DOHH2 (cell line): ENCODE measurements around the gene UCN3.

Experiments used
- H3F3A ChIP-seq: fragments of 200-600 bp; sonication (generic), shearing (Covaris generic); 2 replicates; pipeline ENCODE4 v1.6.0; 2016; ENCODE audit warnings: antibody characterized with exemption, mild to moderate bottlenecking; ENCODE audit not compliant: control insufficient read depth, insufficient read depth
- H3K27ac ChIP-seq: fragments of 200-600 bp; sonication (generic); 2 replicates; pipeline ENCODE4 v1.5.1; 2014; ENCODE audit warnings: low read depth, mild to moderate bottlenecking, low read length, moderate library complexity
- H3K27me3 ChIP-seq: fragments of 200-600 bp; sonication (generic); 2 replicates; pipeline ENCODE4 v1.6.1; 2014; ENCODE audit warnings: mild to moderate bottlenecking, low read length, mixed read lengths; ENCODE audit not compliant: control insufficient read depth
- H3K36me3 ChIP-seq: fragments of 200-600 bp; sonication (generic); 2 replicates; pipeline ENCODE4 v1.6.1; 2014; ENCODE audit warnings: mild to moderate bottlenecking, low read length, moderate library complexity, mixed read lengths; ENCODE audit not compliant: control insufficient read depth
- H3K4me1 ChIP-seq: fragments of 200-600 bp; sonication (generic); 2 replicates; pipeline ENCODE4 v1.6.1; 2014; ENCODE audit warnings: mild to moderate bottlenecking, low read length, mixed read lengths; ENCODE audit not compliant: control insufficient read depth
- H3K4me2 ChIP-seq: fragments of 200-600 bp; sonication (generic); 2 replicates; pipeline ENCODE4 v1.6.0; 2014; ENCODE audit warnings: mild to moderate bottlenecking, low read length, moderate library complexity
- H3K4me3 ChIP-seq: fragments of 200-600 bp; sonication (generic); 2 replicates; pipeline ENCODE4 v1.5.1; 2014; ENCODE audit warnings: mild to moderate bottlenecking, low read length, mixed read lengths
- H3K79me2 ChIP-seq: fragments of 200-600 bp; sonication (generic); 2 replicates; pipeline ENCODE4 v1.6.1; 2014; ENCODE audit warnings: mild to moderate bottlenecking, low read length, mixed read lengths; ENCODE audit not compliant: control insufficient read depth
- H3K9me2 ChIP-seq: fragments of 200-600 bp; sonication (generic); replicated peaks from 2 replicates; pipeline ENCODE4 v1.6.1; 2014; ENCODE audit warnings: mild to moderate bottlenecking, low read length, mixed read lengths; ENCODE audit not compliant: control insufficient read depth
- H3K9me3 ChIP-seq: fragments of 200-600 bp; sonication (generic); 2 replicates; pipeline ENCODE4 v1.6.1; 2014; ENCODE audit warnings: antibody characterized with exemption, low read length, mixed read lengths; ENCODE audit not compliant: control insufficient read depth, insufficient read depth
- H4K20me1 ChIP-seq: fragments of 200-600 bp; sonication (generic); 2 replicates; pipeline ENCODE4 v1.6.0; 2014; ENCODE audit warnings: low read depth, mild to moderate bottlenecking, antibody characterized with exemption, low read length, moderate library complexity; ENCODE audit not compliant: control insufficient read depth, insufficient read depth
- CTCF ChIP-seq: fragments of 200-600 bp; sonication (generic); IDR thresholded peaks from one replicate; pipeline ENCODE4 v1.5.1; 2014; ENCODE audit warnings: antibody characterized with exemption, mild to moderate bottlenecking, low read depth, low read length; ENCODE audit not compliant: poor library complexity, severe bottlenecking
- EZH2phosphoT487 ChIP-seq: fragments of 200-600 bp; sonication (generic); IDR thresholded peaks from 2 replicates; pipeline ENCODE4 v1.6.1; 2017; ENCODE audit warnings: borderline replicate concordance, mild to moderate bottlenecking, antibody characterized with exemption, low read length, moderate library complexity, mixed read lengths

The UCN3 gene

GRCh38 chr10:5334196-5334880 lies 30.4 kb upstream of the UCN3 start:
- no peaks in the 10 kb centered on the region for H4K20me1 ChIP-seq
- TF ChIP-seq EZH2phosphoT487 (no peak), CTCF (no peak)
- H3K4me2 ChIP-seq, result no peak overlapping the region
- no peaks in the 10 kb centered on the region for H3F3A ChIP-seq
- H3K79me2 ChIP-seq, result no peaks in the 10 kb centered on the region
- H3K36me3 ChIP-seq, result no peaks in the 10 kb centered on the region
- H3K27me3 ChIP-seq, result peaks cover 6% of the 10 kb centered on the region
- H3K9me3 ChIP-seq, result no peaks in the 10 kb centered on the region
- H3K4me3 ChIP-seq, result no peak overlapping the region
- no peak overlapping the region for H3K27ac ChIP-seq
- no peaks in the 10 kb centered on the region for H3K9me2 ChIP-seq
- no peaks in the 10 kb centered on the region for H3K4me1 ChIP-seq

- Histone ChIP-seq H3K27me3 (no peaks in the 10 kb centered on the region), H3K4me3 (no peak overlapping the region)
Measured at GRCh38 chr10:5338010-5338409, 26.8 kb upstream of the UCN3 start.

DNA sequence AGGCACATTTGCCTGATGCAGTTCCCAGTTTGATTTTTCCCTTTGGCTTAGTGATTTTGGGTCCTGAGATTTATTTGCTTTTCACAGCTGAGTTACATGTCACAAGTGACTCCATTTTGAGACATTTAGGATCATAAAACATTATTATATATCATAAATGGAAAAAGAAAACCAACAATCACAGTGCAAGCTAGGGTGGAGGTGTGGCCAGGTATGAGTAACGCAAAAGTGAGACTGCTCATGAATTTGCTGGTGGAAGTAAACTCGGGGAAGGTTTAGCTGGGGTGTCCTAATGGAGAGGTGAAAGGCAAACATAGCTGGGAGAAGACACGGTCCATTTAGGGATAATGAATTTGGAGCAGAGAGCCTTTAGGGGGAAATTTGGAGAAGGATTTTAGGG lies 21.7 kb upstream of the UCN3 start:
- no peaks in the 10 kb centered on the region for H3K9me2 ChIP-seq
- TF ChIP-seq CTCF, result no peak
- no peak for TF ChIP-seq EZH2phosphoT487
- H3K79me2 ChIP-seq, result no peaks in the 10 kb centered on the region
- H3K4me3 ChIP-seq, result no peak overlapping the region
- H3K36me3 ChIP-seq, result no peaks in the 10 kb centered on the region
- no peaks in the 10 kb centered on the region for H3K9me3 ChIP-seq
- H3K27me3 ChIP-seq, result no peaks in the 10 kb centered on the region
- H3K4me1 ChIP-seq, result no peaks in the 10 kb centered on the region
- no peak overlapping the region for H3K27ac ChIP-seq
- no peak overlapping the region for H3K4me2 ChIP-seq
- H3F3A ChIP-seq, result no peaks in the 10 kb centered on the region
- H4K20me1 ChIP-seq, result no peaks in the 10 kb centered on the region

More at GRCh38 chr10:5338010-5338409, 26.8 kb upstream of the UCN3 start:
- no peak overlapping the region for H3K4me2 ChIP-seq
- no peaks in the 10 kb centered on the region for H3K9me3 ChIP-seq
- no peaks in the 10 kb centered on the region for H4K20me1 ChIP-seq
- no peaks in the 10 kb centered on the region for H3F3A ChIP-seq
- H3K36me3 ChIP-seq, result no peaks in the 10 kb centered on the region
- no peak overlapping the region for H3K27ac ChIP-seq
- TF ChIP-seq CTCF, result no peak
- TF ChIP-seq EZH2phosphoT487, result no peak
- H3K9me2 ChIP-seq, result no peaks in the 10 kb centered on the region
- no peaks in the 10 kb centered on the region for H3K4me1 ChIP-seq
- H3K79me2 ChIP-seq, result no peaks in the 10 kb centered on the region
